ENCODE results near the gene THRSP.
A peak's percentile ranks its signal among the peaks of the same experiment; 100 is the strongest.
"Not testable (repeated sequence)": the region's sequence is repeated elsewhere in the genome, so short reads cannot be mapped to it uniquely, and the experiment has no call there.

The THRSP gene, protein sequence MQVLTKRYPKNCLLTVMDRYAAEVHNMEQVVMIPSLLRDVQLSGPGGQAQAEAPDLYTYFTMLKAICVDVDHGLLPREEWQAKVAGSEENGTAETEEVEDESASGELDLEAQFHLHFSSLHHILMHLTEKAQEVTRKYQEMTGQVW

DNA sequence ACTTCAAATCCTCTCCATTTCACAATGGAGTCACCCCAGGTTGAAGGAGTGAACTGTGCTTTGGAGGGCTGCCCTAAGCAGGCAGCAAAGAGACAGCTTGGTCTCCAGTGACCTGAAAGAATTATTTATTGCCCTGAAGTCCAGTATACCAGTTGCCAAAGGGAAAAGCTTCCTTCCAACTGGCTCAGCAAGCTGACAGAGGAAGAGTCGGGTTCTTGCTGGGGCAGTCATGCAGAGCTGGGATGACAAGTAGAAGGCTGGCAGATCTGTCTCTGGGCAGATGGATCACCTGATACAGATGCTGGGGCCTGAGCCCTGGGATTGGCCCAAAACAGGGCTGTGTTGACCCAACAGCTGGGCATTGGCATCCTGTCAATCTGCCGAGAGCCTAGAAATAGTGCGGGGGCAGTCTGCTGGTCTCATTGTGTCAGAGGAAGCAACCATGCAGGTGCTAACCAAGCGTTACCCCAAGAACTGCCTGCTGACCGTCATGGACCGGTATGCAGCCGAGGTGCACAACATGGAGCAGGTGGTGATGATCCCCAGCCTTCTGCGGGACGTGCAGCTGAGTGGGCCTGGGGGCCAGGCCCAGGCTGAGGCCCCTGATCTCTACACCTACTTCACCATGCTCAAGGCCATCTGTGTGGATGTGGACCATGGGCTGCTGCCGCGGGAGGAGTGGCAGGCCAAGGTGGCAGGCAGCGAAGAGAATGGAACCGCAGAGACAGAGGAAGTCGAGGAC is at the start of gene THRSP:
Gene THRSP, plus strand, starts transcription at position 422 of the 742 bp plus-strand sequence. Its CDS starts 21 bp downstream, at position 443.
- DNase-seq (ENCODE audit: extremely low spot score, insufficient read length, low read depth) = no peak
- no peak for FAIRE-seq

DNA sequence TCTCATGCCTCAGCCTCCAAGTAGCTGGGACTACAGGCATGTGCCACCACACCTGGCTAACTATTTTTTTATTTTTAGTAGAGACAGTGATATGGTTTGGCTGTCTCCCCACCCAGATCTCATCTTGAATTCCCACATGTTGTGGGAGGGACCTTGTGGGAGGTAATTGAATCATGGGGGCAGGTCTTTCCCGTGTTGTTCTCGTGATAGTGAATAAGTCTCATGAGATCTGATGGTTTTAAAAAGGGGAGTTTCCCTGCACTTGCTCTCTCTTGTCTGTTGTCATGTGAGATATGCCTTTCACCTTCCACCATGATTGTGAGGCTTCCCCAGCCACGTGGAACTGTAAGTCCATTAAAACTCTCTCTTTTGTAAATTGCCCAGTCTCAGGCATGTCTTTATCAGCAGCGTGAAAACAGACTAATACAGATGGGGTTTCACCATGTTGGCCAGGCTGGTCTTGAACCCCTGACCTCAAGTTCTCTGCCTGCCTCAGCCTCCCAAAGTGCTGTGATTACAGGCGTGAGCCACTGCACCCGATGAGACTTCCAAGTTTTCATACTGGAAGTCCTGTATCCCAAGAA is 48.6 kb upstream of the THRSP start:
- not testable (repeated sequence) for FAIRE-seq; DNase-seq (ENCODE audit: extremely low spot score, insufficient read length, low read depth)

DNA sequence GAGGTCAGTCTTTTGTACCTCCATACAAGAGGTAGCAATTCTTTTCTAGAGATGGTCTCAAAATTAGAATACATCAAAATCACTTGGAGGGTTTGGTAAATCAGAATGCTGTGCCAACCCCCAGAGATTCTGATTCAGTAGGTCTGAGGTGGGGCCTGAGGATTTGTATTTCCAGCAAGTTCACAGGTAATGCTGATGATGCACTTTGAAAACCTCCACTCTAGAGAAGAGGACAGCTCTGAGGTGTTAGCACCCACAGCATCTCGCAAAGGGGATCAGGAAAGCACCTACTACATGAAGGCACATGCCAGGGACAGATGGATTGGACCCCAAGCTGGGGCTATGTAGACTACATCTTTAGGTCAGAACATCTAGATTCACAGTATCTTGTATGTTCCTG is 47.8 kb upstream of the THRSP start:
- DNase-seq (ENCODE audit: extremely low spot score, insufficient read length, low read depth) (no peak), FAIRE-seq (no peak)

DNA sequence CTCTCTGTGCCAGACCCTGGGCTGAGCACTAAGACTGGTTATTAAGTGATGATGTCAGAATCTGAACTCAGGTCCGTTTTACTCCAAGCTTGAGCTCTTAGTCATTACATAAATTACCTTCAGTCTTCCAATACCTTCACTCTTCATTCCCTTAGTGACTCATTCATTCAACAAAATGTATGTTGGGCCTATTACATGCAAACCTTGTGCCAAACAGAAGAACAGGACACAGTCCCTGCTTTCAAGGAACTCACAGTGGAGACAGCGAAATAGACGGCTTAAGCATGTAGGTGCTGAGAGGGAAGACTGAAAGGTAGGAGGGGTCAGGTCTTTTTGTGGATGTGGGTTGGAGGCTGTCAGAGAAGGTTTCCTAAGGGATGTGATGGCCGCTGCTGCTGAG is 43.9 kb upstream of the THRSP start:
- DNase-seq (ENCODE audit: extremely low spot score, insufficient read length, low read depth) (no peak), FAIRE-seq (no peak)

DNA sequence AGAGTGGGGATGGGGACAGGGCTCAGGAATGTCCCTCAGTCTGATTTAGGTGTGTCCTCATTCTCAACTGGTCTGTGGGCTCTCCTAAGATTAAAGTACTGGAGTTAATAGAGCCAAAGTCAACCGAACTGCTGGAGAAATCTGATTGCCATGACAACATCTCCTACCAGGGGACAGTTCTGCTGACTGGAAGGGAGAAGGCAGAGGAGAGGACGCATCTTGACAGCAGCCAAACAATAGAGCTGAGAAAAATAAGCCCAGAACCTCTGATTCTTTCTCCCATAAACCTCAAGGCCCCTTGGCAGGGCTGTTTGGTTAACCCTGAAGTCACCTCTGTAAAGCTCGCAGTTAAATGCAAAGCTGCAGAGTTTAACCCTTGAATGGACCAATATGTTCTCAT is 43.4 kb upstream of the THRSP start:
- DNase-seq (ENCODE audit: extremely low spot score, insufficient read length, low read depth) = no peak
- FAIRE-seq = no peak

DNA sequence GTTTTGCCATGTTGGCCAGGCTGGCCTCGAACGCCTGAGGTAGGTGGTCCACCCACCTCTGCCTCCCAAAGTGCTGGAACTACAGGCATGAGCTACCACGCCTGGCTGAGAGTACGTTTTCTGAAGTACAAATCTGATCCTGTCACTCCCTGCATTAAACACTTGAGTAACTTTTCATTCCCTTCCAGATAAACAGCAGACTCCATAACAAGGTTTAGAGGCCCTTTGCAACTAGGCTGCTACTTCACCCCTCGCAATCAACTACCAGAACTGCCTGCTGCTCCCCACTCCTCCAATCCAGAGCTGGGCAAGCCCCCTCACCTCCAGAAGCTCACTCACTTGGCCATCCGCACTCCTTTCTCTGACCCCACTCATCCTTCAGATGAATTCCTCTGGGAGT is 42.0 kb upstream of the THRSP start:
- FAIRE-seq (no peak), DNase-seq (ENCODE audit: extremely low spot score, insufficient read length, low read depth) (no peak)

DNA sequence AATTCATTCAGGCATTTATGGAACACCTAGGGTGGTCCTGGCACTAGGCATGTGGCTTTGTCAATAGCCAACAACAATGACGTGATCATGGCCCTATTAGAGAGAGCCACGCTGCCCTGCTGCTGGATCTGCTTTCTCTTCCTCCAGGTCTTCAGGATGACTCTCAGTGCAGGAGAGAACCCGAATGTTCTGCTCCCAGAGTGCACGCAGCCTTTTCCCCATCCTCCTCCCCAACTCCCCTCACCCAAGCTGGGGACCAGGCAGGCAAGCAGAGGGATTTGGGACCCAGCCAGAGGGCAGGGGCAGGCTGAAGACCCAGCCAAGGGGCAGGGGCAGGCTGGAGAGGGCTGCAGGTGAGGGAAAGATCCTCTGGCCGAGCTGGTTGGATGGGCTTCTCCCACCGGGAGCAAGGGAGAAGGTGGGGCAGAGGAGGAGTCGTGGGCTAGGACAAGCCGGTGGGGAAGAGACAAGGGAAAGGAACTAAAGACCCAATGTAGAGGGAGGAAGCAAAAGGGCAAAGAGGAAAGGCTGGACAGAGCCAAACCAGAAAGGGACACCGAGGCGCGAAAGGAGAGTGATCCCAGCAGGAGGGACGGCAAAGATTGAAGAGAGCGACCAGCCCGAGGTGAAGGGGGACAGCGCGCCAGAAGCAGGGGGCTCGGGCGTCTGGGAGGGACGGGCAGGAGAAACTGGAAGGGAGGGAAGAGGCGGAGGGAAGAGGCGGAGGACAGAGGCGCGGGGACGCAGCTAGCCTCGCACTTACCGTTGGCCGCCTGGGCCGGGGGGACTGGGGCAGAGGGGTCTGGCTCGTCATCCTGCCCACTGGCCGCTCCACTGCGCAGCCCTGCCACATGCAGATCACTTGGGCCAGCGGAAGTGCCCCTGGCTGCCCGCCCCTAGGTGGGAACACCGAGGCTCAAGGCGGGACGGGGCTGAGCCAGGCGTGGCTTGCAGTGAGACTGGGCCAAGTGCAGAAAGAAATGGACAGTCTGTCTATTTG is 41.0 kb upstream of the THRSP start, which contains the start of gene KCTD14:
Gene KCTD14, minus strand, starts transcription at position 880 of the 1,000 bp plus-strand sequence. Its CDS starts 27 bp downstream, at position 853.
- DNase-seq (ENCODE audit: extremely low spot score, insufficient read length, low read depth) = no peak
- no peak for FAIRE-seq

DNA sequence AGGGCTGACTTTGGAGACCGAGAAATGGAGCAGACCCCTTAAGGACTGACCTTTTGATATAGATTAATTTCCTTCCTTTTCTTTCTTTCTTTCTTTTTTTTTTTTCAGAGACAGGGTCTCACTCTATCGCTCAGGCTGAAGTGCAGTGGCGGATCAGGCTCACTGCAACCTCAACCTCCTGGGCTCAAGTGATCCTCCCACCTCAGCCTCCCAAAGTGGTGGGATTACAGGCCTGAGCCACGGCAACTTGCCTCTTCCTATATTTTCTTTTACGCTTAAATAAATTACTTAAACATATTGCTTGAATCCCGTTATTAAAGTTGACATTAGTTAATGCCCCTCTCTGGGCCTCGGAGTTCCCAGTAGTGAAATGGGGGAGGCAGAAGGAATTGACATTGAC is 40.2 kb upstream of the THRSP start:
- no peak for FAIRE-seq
- DNase-seq (ENCODE audit: extremely low spot score, insufficient read length, low read depth) = no peak

DNA sequence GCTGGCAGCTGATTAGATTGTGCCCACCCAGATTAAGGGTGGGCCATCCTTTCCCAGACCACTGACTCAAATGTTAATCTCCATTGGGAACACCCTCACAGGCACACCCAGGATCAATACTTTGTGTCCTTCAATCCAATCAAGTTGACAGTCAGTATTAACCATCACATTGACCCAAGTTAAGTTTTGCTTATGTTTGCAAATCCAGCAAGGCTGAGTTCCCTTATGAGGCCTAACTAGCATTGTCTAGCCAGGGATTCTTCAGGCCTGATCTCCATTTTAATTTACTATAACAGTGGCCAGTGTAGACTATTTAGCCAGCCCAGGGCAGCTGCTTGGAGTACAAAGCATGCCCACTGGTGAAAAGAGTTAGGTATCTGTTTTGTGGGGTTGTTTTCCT is 38.3 kb upstream of the THRSP start:
- no peak for FAIRE-seq
- no peak for DNase-seq (ENCODE audit: extremely low spot score, insufficient read length, low read depth)

DNA sequence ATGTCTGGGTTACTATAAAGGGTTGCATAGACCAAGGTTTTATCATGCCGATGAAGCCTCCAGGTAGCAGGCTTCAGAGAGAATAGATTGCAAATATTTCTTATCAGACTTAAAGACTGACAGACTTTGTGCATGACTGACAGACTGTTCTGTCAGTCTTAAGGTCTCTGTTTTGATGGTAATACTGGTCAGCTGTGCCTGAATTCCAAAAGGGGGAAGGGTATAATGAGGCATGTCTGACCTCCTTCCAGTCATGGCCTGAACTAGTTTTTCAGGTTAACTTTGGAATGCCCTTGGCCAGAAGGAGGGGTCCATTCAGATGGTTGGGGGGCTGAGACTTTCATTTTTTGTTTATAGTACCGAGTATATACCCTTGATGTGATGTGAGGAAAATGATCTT is 35.9 kb upstream of the THRSP start:
- FAIRE-seq = no peak
- no peak for DNase-seq (ENCODE audit: extremely low spot score, insufficient read length, low read depth)

DNA sequence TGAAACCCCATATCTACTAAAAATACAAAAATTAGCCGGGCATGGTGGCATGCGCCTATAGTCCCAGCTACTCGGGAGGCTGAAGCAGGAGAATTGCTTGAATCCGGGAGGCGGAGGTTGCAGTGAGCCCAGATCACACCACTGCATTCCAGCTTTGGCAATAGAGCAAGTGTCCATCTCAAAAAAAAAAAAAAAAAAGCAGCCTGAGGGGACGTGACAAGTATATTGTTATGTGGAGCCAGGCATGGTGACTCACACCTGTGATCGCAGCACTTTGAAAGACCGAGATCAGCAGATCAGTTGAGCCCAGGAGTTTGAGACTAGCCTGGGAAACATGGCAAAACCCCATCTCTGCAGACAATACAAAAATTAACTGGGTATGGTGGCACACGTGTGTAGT is 35.2 kb upstream of the THRSP start:
- not testable (repeated sequence) for FAIRE-seq; DNase-seq (ENCODE audit: extremely low spot score, insufficient read length, low read depth)

DNA sequence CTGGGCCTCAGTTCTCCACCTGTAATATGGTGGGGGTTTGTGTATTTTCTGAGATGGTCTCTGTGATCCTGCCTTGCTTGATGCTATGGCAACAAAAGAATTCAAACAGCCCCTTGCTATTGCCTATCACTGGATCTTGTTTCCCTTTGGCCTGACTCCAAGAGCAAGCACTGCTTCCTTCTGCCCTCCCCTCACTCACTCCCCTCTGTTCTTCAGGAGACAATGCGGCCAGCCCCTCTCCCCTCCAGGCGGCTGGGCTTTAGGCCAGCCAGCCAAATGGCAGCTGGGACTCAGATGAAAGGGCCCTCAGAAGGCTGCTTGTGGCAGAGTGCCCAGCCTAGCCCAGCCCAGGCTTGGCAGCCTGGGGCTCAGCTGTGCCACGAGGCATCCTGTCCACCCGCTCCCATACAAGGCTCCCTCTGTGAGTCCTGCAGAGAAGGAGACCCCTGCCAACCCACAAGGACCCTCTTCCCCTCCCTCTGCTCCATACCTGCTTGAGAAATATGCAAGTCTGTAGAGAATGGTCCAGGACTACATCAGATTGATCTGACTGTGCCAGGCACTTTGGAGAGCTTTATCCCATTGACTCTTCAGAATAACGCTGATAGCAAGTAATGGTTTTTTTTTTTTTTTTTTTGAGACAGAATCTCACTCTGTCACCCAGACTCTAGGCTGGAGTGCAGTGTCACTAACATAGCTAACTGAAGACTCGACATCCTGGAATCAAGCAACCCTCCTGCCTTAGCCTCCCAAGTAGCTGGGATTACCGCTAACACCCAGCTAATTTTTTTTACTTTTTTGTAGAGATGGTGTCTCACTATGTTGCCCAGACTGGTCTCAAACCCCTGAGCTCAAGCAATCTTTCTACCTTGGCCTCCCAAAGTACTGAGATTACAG is 33.0 kb upstream of the THRSP start:
- no peak for FAIRE-seq
- DNase-seq (ENCODE audit: extremely low spot score, insufficient read length, low read depth) = no peak

DNA sequence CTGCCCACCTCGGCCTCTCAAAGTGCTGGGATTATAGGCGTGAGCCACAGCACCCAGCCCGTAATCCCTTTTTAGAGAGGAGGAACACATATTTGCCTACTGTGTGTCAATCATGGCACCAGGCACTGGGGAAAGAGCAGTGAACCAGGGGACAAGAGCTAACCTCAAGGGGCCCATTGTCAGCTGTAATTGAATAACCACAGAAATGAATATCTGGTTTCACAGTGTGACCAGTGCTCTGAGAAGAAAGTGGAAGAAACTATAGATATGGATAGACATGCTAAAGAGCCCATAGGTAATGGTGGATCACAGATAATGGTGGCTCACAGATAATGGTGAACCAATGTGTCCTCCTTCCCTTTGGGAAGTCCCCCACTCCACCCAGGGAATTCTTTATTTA is 32.0 kb upstream of the THRSP start:
- FAIRE-seq (peak; percentile 62), DNase-seq (ENCODE audit: extremely low spot score, insufficient read length, low read depth) (peak; percentile 38)

DNA sequence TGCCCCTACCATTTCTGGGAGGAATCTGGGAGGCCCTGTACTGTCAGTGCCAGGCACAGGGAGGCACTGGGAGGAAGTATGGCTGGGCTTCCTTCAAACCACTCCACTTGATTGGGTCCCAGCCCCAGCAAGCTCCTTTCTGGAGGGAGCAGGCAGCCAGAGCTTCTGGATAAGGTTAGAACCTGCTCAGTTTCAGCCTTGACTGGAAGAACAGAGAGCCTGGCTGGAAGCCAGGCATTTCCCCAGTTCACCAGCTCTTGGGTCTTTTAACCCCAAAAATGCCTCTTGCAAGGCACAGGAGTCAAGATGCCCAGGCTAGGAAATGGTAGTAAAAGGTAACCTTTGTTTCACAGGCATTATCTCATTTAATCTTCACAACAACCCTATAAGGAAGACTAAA is 31.6 kb upstream of the THRSP start:
- no peak for DNase-seq (ENCODE audit: extremely low spot score, insufficient read length, low read depth)
- no peak for FAIRE-seq

DNA sequence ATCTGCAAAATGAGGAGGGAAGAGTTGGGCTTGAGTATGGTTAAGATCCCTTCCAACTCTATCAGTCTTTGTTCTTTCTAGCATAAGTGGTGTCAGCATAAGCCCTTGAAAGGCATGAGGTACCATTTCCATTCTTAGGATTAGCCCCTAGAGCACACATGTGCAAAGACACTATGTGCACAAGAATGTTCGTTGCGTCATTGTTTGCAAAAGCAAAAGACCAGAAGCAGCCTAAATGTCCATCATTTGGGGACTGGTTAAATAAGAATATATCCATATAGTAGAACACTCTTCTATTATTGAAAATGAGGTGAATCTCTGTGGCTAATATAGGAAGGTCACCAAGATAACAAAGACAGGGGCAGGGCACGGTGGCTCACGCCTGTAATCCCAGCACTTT is 30.6 kb upstream of the THRSP start:
- DNase-seq (ENCODE audit: extremely low spot score, insufficient read length, low read depth) (no peak), FAIRE-seq (no peak)

DNA sequence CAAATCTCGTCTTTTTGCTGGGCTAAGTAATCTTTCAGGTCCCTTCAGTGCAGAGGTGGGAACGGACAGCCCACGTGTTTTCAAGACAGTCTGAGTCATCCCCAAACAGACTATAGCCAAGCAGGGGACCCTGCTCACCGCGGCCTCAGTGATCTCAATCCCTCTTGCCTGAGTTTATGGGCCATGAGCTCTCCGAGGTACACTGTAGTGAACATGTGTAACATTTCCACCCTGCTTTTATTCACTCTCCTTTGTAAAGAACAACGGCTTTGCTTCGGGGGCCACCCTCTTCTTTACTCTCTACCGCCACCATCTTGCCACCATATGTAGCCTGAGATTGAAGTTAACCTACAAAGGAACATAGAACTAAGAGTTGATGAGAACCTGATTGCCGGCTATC is 29.0 kb upstream of the THRSP start:
- DNase-seq (ENCODE audit: extremely low spot score, insufficient read length, low read depth) = no peak
- no peak for FAIRE-seq

DNA sequence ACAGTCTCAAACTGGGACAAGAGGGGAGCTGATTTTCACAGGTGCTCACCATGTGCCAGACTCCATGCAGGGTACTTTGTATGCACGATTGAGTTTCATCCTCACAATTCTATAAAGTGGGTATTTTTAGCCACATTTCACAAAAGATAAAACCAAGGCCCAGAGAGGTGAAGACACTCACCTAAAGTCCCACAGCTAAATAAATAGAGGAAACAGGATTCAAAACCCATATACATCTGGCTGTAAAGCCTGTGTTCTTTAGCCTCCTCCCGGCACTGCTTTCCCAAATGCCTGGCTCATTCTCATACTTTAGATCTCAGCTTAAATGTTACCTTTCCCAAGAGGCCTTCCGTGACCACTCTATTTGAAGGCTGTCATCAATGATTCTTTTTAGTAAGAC is 27.3 kb upstream of the THRSP start:
- no peak for DNase-seq (ENCODE audit: extremely low spot score, insufficient read length, low read depth)

DNA sequence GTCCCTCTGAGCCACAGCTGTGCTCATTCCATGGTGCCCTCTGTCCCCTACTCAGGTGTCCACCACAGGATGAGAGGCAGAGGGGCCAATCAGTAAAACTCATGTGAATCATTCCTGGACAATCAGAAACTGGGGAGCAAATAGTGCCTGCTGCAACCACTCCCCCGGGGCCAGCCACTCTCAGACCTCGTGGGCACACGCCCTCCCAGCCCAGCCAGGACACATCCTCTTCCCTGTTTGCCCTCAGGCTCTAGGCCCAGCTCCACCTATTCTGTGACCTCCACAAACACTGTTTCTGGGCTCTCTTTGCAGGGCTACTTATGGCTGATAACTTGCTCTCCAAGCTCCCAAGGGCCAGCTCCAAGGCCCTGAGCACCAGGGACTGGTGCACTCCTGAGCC is 26.6 kb upstream of the THRSP start:
- DNase-seq (ENCODE audit: extremely low spot score, insufficient read length, low read depth) (no peak), FAIRE-seq (no peak)

More for the DNA sequence above, 27.3 kb upstream of the THRSP start:
- FAIRE-seq = no peak

All from GM18507 (cell line).